ENCODE results near the gene RNF182. TPM values are rescaled to one million over a fixed set of nuclear protein-coding genes. Genes with fewer than 3 reads are reported as not detected.

Gene RNF182
- polyA plus RNA-seq, 4 donors, result 0.98 to 3.3 (median 2.8) TPM

DNA sequence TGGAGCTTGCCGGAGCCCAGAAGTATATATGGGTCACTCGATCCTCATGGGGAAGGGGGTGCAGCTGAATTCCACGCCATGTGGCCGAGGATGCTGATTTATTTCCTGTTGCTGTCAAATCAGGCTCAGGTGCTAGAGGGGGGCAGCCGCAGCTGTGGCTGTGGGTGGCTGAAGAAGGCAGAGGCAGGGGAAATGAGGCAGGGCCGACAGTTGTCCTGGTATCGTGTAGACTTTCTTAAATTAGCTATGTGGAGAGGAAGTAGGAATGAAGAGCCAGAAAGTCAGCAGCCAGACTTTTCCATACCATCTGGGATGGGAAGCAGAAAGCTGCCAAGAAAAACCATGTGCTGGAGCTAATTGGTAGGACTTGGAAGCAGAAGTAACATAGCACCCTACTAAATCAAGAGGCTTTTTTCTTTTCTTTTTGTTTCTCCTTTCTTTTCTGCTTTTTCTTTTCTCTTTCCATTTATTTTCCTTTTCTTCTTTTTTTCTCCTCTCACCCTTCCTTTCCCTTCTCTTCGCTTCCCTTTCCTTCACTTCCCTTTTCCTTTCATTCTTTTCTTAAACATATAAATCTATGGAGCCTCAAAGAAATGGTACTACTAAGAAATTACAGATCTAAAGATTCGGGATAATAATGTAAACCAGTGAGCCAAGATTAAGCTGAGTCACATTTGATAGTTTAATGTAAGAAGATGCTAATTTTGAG, 102.2 kb downstream of the RNF182 start:
- no peak for DNase-seq (ENCODE audit: low read depth in 4 of 4, low spot score in 3 of 4)

DNA sequence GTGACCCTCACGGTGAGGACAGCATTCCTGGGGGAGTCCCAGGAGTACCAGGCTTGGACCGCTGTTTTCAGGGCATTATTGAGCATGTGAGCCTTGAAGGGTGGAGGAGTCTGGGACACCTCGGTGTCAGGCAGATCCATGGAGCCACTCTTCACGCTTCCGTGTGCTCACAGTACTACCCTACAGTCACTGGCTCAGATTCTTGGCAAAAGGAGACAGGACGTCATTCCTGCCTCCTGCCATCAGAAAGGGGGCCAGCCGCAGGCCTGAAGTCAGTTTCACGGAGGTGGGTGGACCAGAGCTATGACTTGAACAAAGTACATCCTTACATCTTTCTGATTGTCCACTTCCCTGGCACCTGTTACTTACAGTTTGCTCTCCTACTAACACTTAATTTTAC, 103.9 kb downstream of the RNF182 start:
- no peak for DNase-seq (ENCODE audit: low read depth in 4 of 4, low spot score in 3 of 4)

DNA sequence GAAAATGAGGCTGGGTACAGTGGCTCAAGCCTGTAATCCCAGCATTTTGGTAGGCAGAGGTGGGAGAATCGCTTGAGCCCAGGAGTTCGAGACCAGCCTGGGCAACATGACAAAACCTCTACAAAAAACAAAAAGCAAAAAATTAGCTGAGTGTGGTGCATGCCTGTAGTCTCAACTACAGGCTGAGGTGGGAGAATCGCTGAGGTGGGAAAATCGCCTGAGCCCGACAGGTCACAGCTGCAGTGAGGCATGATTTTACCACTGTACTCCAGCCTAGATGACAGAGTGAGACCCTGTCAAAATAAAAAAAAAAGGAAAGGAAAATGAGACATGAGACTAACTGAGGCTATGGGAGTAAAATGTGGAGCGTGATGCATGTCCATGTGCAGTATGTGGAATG, 104.9 kb downstream of the RNF182 start:
- DNase-seq (ENCODE audit: low read depth in 4 of 4, low spot score in 3 of 4), result no peak

Other genes starting within 250 kb of the RNF182 start
- 10 to 100 TPM; 41.9 to 50.4 (median 47.3) TPM for gene RANBP9, start 213.1 kb upstream of the RNF182 start, polyA plus RNA-seq (ENCODE audit: insufficient read length in 4 of 4)
- 10 to 100 TPM; 25.1 to 61.4 (median 52.3) TPM for gene MCUR1, start 110.4 kb upstream of the RNF182 start, polyA plus RNA-seq (ENCODE audit: insufficient read length in 4 of 4)
- 10 to 100 TPM in 3 of 4 donors, 1 to 10 TPM in 1; 10.0 to 16.4 (median 12.4) TPM for gene CD83, start 192.8 kb downstream of the RNF182 start, polyA plus RNA-seq (ENCODE audit: insufficient read length in 4 of 4)

All from left renal pelvis (tissue), 4 donors.